Measurements from ENCODE around the gene BCL7C. TPM values are rescaled to one million over a fixed set of nuclear protein-coding genes. Genes with fewer than 3 reads are reported as not detected.
A peak's percentile ranks its signal among the peaks of the same experiment; 100 is the strongest.

Gene BCL7C
- total and polyA plus RNA-seq, 2 of the 13 experiments (the other 11 are each of a cell fraction or from before 2014, with no cell fraction given) = 17.7 to 33.8 TPM

- TF ChIP-seq, protein P1, sequence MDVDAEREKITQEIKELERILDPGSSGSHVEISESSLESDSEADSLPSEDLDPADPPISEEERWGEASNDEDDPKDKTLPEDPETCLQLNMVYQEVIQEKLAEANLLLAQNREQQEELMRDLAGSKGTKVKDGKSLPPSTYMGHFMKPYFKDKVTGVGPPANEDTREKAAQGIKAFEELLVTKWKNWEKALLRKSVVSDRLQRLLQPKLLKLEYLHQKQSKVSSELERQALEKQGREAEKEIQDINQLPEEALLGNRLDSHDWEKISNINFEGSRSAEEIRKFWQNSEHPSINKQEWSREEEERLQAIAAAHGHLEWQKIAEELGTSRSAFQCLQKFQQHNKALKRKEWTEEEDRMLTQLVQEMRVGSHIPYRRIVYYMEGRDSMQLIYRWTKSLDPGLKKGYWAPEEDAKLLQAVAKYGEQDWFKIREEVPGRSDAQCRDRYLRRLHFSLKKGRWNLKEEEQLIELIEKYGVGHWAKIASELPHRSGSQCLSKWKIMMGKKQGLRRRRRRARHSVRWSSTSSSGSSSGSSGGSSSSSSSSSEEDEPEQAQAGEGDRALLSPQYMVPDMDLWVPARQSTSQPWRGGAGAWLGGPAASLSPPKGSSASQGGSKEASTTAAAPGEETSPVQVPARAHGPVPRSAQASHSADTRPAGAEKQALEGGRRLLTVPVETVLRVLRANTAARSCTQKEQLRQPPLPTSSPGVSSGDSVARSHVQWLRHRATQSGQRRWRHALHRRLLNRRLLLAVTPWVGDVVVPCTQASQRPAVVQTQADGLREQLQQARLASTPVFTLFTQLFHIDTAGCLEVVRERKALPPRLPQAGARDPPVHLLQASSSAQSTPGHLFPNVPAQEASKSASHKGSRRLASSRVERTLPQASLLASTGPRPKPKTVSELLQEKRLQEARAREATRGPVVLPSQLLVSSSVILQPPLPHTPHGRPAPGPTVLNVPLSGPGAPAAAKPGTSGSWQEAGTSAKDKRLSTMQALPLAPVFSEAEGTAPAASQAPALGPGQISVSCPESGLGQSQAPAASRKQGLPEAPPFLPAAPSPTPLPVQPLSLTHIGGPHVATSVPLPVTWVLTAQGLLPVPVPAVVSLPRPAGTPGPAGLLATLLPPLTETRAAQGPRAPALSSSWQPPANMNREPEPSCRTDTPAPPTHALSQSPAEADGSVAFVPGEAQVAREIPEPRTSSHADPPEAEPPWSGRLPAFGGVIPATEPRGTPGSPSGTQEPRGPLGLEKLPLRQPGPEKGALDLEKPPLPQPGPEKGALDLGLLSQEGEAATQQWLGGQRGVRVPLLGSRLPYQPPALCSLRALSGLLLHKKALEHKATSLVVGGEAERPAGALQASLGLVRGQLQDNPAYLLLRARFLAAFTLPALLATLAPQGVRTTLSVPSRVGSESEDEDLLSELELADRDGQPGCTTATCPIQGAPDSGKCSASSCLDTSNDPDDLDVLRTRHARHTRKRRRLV (CRISPR knock-in tag; IDR thresholded peaks at IDR 0.05) = peak; percentile 87; the same call in 1 of the 2 replicates
- TF ChIP-seq MAFG (CRISPR knock-in tag; IDR thresholded peaks at IDR 0.05) = no peak
- no peak for TF ChIP-seq GTF2F1 (IDR thresholded peaks at IDR 0.05; ENCODE audit: low read length)
- TF ChIP-seq ZNF367 (CRISPR knock-in tag; IDR thresholded peaks at IDR 0.05; ENCODE audit: borderline replicate concordance) = no peak
- no peak for TF ChIP-seq NFKB2 (CRISPR knock-in tag; IDR thresholded peaks at IDR 0.05; ENCODE audit: borderline replicate concordance)
- TF ChIP-seq ZNF333 (CRISPR knock-in tag; IDR thresholded peaks at IDR 0.05; ENCODE audit: borderline replicate concordance) = 0 out of 2 replicates have a peak, but pooled peaks have one; percentile 62
- TF ChIP-seq SAFB2 (CRISPR knock-in tag; IDR thresholded peaks at IDR 0.05; ENCODE audit: borderline replicate concordance, low read depth) = no peak
- peak; percentile 71; the same call in 1 of the 2 replicates for TF ChIP-seq ZNF335 (CRISPR knock-in tag; IDR thresholded peaks at IDR 0.05)
- TF ChIP-seq NR1H2 (CRISPR knock-in tag; IDR thresholded peaks at IDR 0.05; ENCODE audit: borderline replicate concordance, low read depth) = no peak
- TF ChIP-seq PHF8 (CRISPR knock-in tag; IDR thresholded peaks at IDR 0.05) = no peak
- TF ChIP-seq ATF1 (CRISPR knock-in tag; IDR thresholded peaks at IDR 0.05) = peak; percentile 97
- no peak for TF ChIP-seq ZNF737 (CRISPR knock-in tag; IDR thresholded peaks at IDR 0.05; ENCODE audit: borderline replicate concordance)
- TF ChIP-seq, protein P2, sequence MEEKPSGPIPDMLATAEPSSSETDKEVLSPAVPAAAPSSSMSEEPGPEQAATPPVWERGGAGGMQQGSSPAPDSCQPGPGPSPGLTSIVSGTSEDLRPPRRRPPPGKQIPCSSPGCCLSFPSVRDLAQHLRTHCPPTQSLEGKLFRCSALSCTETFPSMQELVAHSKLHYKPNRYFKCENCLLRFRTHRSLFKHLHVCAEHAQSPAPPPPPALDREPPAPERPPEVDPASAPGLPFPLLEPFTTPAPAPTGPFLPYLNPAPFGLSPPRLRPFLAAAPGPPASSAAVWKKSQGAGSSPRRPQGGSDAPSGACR (CRISPR knock-in tag; IDR thresholded peaks at IDR 0.05) = peak; percentile 58
- TF ChIP-seq USF2 (IDR thresholded peaks at IDR 0.05; ENCODE audit: low read depth, low read length) = no peak
- no peak; the same call in 1 of the 2 replicates for TF ChIP-seq USF2 (CRISPR knock-in tag; IDR thresholded peaks at IDR 0.05; ENCODE audit: borderline replicate concordance)
- TF ChIP-seq RAD51 (IDR thresholded peaks at IDR 0.05; ENCODE audit: borderline replicate concordance) = no peak
- TF ChIP-seq FOXK2 (IDR thresholded peaks at IDR 0.05) = no peak
- TF ChIP-seq ZMYM4 (CRISPR knock-in tag; IDR thresholded peaks at IDR 0.05) = no peak; the same call in 1 of the 2 replicates
- no peak; the same call in 1 of the 2 replicates for TF ChIP-seq ZNF138 (CRISPR knock-in tag; IDR thresholded peaks at IDR 0.05; ENCODE audit: low read depth)
- no peak for TF ChIP-seq SP140L (CRISPR knock-in tag; IDR thresholded peaks at IDR 0.05; ENCODE audit: borderline replicate concordance)
- TF ChIP-seq HDAC6 (IDR thresholded peaks at IDR 0.05; ENCODE audit: low read depth, low read length) = no peak
- peak; percentile 11; the same call in 1 of the 2 replicates for TF ChIP-seq KDM3A (CRISPR knock-in tag; IDR thresholded peaks at IDR 0.05; ENCODE audit: low read depth)
- no peak for TF ChIP-seq HMGA1 (CRISPR knock-in tag; conservative IDR thresholded peaks at IDR 0.05)
- TF ChIP-seq ZNF343 (CRISPR knock-in tag; IDR thresholded peaks at IDR 0.05) = no peak; the same call in 1 of the 2 replicates
- TF ChIP-seq AGO1 (IDR thresholded peaks at IDR 0.05; ENCODE audit: low read depth, low read length, poor library complexity, severe bottlenecking) = peak; percentile 6
These were observed 28.6 kb upstream of the BCL7C start (continued) for GRCh38 chr16:30922420-30922959.

All from HepG2 (cell line).